ENCODE data around the gene SRSF11. TPM values are rescaled to one million over a fixed set of nuclear protein-coding genes. Genes with fewer than 3 reads are reported as not detected.

SRSF11 gene
- total RNA-seq, 1 donor from 2014 or later = 192 TPM

Small RNAs within 50 kb of the gene (small RNA-seq; reads per million reads assigned to genes)
- not detected for gene RN7SL242P (ENCODE audit: low replicate concordance)

Other genes starting within 250 kb of the SRSF11 start
- 21.9 TPM for gene LRRC40, start 15.8 kb upstream of the SRSF11 start, total RNA-seq
- gene ANKRD13C, start 133.3 kb downstream of the SRSF11 start, total RNA-seq = 40.0 TPM
- gene CTH, start 189.9 kb downstream of the SRSF11 start, total RNA-seq = 2.1 TPM

Measured in skin of body (tissue), 2 donors.